Keratinocyte (primary cell): ENCODE data around the gene BRINP1.

ENCODE experiments used
- EZH2 ChIP-seq: IDR thresholded peaks from one replicate; pipeline ENCODE4 v1.6.1; 2012; ENCODE audit warnings: inconsistent platforms, mild to moderate bottlenecking, low read length, moderate library complexity
- TF ChIP-seq, protein P1 (sequence below), 3 experiments: IDR thresholded peaks in 1 of 3; conservative IDR thresholded peaks in 1 of 3; optimal IDR thresholded peaks in 1 of 3; 2 replicates in 2 of 3; 3 replicates in 1 of 3; pipeline versions ENCODE3 to v1.5.1; 2011; ENCODE audit warnings: low read length in 3 of 3, mild to moderate bottlenecking in 3 of 3, moderate library complexity in 2 of 3, control low read depth in 1 of 3, inconsistent platforms in 1 of 3; ENCODE audit not compliant: insufficient read depth in 2 of 3; ENCODE audit errors: extremely low read depth in 1 of 3

DNA sequence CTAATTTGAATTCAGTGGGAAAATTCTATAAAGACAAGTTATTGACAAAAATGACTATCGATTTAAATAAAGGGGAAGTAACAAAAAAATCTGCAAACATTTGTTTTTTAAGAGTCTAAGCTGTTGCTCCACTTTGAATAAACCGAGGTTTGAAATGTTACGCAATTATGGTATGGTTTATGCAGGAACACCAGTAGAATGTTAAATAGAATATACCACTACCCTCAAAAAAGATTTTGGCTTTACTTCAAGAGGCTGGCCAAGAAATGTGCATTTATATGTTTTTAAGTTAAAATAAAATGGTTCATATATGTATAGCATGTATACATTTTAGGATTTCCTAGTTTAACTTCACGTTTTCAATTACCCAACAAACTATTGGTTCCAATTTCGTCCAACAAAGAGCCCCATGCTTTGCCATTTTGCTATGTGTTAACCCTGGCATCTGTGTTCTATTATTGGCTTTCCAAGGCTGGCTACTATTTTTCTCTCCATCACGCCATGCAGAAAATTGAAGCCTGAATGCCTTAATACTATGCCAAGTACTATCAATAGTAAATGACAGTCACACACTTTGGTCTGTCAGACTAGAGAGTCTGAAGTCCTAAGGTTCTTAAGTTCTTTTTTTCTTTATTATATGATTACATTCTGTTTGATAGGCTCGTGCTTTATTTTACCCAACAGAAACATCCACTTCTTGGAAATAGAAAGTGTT, 171.2 kb downstream of the BRINP1 start:
- TF ChIP-seq, protein P1, sequence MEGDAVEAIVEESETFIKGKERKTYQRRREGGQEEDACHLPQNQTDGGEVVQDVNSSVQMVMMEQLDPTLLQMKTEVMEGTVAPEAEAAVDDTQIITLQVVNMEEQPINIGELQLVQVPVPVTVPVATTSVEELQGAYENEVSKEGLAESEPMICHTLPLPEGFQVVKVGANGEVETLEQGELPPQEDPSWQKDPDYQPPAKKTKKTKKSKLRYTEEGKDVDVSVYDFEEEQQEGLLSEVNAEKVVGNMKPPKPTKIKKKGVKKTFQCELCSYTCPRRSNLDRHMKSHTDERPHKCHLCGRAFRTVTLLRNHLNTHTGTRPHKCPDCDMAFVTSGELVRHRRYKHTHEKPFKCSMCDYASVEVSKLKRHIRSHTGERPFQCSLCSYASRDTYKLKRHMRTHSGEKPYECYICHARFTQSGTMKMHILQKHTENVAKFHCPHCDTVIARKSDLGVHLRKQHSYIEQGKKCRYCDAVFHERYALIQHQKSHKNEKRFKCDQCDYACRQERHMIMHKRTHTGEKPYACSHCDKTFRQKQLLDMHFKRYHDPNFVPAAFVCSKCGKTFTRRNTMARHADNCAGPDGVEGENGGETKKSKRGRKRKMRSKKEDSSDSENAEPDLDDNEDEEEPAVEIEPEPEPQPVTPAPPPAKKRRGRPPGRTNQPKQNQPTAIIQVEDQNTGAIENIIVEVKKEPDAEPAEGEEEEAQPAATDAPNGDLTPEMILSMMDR (optimal IDR thresholded peaks at IDR 0.05 in 1 of 3, IDR thresholded peaks at IDR 0.05 in 1 of 3, conservative IDR thresholded peaks at IDR 0.05 in 1 of 3; ENCODE audit: extremely low read depth in 1 of 3, insufficient read depth in 2 of 3, low read length in 3 of 3), result no peak
- no peak for TF ChIP-seq EZH2
